NT2/D1 (cell line): ENCODE results near the gene CIB4.

Experiments
- DNase-seq: peaks from one replicate; pipeline ENCODE4 v3.0.0-alpha.2; 2011; ENCODE audit warnings: low read depth, low spot score
- H3K27me3 ChIP-seq: 2 replicates; pipeline ENCODE4 v1.6.0; 2011; ENCODE audit warnings: mild to moderate bottlenecking; ENCODE audit not compliant: insufficient read length, insufficient read depth
- H3K36me3 ChIP-seq: 2 replicates; pipeline ENCODE4 v1.6.1; 2011; ENCODE audit warnings: mild to moderate bottlenecking, low read length, mixed read lengths; ENCODE audit not compliant: insufficient read depth, insufficient read length
- H3K4me1 ChIP-seq: 2 replicates; pipeline ENCODE4 v1.5.1; 2011; ENCODE audit not compliant: insufficient read depth, insufficient read length
- H3K4me3 ChIP-seq: 2 replicates; pipeline ENCODE4 v1.5.1; 2011; ENCODE audit warnings: low read depth; ENCODE audit not compliant: insufficient read length
- H3K9ac ChIP-seq: 2 replicates; pipeline ENCODE4 v1.6.0; 2011; ENCODE audit warnings: low read depth; ENCODE audit not compliant: insufficient read length
- H3K9me3 ChIP-seq: 2 replicates; pipeline ENCODE4 v1.5.1; 2011; ENCODE audit warnings: mild to moderate bottlenecking, low read length; ENCODE audit not compliant: insufficient read depth
- SUZ12 ChIP-seq: IDR thresholded peaks from 2 replicates; pipeline ENCODE4 v1.6.1; 2011; ENCODE audit not compliant: insufficient read length, insufficient read depth; ENCODE audit errors: extremely low read depth
- YY1 ChIP-seq: IDR thresholded peaks from 2 replicates; pipeline ENCODE4 v1.6.1; 2011; ENCODE audit not compliant: insufficient read length, insufficient read depth
- ZNF274 ChIP-seq: IDR thresholded peaks from 2 replicates; pipeline ENCODE4 v1.6.1; 2011; ENCODE audit warnings: mild to moderate bottlenecking, low read depth, low read length

CIB4 gene

DNA sequence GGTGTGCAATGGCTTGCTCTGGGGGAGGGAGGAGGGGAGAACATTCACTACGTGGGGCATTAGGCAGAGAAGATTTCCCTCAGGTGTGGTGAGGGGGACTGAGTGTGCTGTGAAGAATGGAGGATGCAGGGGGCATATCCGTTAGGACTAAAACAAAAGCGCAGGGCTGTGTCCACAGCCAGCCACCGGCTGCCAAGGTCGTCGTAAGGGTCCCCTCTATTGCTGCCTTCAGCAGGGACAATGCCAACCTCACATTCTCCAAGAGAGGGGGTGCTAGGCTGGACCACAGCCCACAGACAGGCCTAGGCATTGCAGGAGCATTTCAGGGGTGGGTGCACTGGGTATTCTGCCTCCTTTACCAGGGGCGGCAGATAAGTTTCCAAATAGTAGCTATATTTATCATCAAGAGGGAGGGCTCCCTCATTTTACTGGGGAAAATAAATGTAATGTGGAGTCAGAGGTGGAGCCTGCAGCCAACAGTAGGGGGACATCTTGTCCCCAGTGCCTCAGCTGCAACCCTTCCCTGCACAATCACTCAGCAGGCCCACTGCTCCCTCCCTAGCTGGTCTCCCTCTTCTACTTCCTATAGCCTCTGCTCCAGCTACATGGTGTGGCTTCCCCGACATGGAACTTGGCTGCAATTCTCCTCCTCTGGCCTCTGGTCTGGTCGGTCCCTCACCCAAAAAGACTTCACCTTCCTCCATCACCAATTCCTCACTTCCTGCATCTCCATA is 88.4 kb downstream of the CIB4 start:
- H3K4me3 ChIP-seq, result no peak overlapping the region
- H3K9ac ChIP-seq, result no peak overlapping the region
- H3K4me1 ChIP-seq, result no peaks in the 10 kb centered on the region
- DNase-seq, result no peak
- H3K9me3 ChIP-seq, result no peaks in the 10 kb centered on the region
- TF ChIP-seq ZNF274, result no peak
- no peak for TF ChIP-seq SUZ12
- no peak for TF ChIP-seq YY1
- H3K36me3 ChIP-seq, result no peaks in the 10 kb centered on the region
- no peaks in the 10 kb centered on the region for H3K27me3 ChIP-seq

DNA sequence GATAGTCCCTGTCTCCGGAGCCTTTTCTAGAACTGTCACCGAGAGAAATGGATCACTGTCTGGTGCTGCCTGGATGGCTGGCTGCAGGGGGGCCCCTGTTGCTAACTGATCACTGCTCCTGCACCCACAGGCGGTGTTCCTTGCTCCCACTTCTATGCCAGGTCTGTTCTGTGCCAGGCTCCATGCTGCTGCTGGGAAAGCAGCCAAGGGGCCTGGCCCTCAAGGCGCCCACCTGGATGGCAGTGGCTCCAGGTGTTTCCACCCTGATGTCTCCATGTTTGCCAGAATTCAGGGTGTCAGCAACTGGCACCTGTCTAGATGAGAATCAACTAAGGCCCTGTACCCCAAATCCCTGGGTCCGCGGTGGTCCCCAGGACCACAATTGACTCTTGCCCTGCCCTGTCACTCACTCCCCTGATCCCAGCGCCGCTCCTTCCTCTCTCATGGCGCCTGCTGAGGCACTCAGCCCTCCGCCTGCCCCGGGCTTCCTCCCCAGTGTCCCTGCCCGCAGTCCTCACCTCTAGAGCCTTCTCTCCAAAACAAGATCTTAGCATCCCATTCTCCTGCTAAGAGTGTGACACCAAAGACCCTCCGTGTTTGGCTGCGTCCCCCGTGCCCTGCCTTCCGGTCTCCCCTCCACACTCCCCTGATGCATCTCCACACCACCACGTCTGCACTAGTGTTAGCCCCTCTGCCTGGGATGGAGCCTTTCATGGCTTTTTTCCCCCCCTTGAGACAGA is 90.7 kb downstream of the CIB4 start:
- Histone ChIP-seq H3K27me3 (no peaks in the 10 kb centered on the region), H3K4me1 (no peaks in the 10 kb centered on the region), H3K4me3 (no peak overlapping the region), H3K9me3 (no peaks in the 10 kb centered on the region), H3K9ac (no peak overlapping the region), H3K36me3 (no peaks in the 10 kb centered on the region)
- TF ChIP-seq SUZ12, result no peak
- TF ChIP-seq ZNF274, result no peak
- no peak for DNase-seq

DNA sequence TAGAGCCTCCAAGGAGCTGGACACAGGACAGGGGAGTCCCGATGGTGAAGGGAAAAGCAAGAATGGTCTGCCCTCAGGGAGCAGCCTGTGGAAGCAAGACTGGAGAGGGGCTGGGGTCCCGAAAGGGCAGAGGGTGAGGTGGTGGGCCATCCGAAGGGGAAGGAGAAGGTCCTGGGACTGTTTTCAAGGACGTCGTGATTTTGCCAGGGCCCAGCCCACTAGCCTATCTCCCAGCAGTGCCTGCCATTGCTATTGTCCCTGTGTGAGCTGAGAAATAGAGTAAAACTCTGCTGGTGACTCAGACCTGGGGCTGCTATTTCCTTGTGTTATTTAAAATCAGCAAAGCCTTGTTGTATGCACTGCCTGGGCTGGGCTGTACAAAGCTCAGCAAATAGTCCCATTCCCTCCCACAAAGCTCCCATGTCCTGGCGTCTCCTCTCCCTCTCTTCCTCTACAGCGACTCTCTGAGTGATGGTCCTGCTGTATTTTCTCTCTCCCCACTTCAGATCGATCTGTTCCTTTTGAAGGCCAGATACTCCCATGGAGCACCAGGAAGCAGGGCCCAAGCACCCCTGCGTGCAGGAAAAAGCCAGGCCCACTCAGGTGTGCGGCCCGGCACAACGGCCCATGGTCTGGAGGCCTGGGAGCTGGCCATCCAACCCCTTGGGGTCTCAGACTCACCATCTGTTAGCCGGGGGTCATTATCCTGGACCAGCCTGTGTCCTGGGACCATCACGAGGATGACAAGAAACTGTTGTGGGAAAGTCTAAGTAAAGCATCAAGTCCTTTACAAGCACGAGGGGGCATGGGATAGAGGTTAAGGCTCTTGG is 98.3 kb downstream of the CIB4 start:
- H3K9me3 ChIP-seq, result no peaks in the 10 kb centered on the region
- peaks cover 9% of the 10 kb centered on the region for H3K4me1 ChIP-seq
- peak; percentile 42 for DNase-seq
- no peak overlapping the region for H3K4me3 ChIP-seq
- H3K36me3 ChIP-seq, result no peaks in the 10 kb centered on the region
- H3K9ac ChIP-seq, result peak overlapping the region; percentile 21
- H3K27me3 ChIP-seq, result no peaks in the 10 kb centered on the region
- TF ChIP-seq SUZ12 (no peak), ZNF274 (no peak), YY1 (no peak)

DNA sequence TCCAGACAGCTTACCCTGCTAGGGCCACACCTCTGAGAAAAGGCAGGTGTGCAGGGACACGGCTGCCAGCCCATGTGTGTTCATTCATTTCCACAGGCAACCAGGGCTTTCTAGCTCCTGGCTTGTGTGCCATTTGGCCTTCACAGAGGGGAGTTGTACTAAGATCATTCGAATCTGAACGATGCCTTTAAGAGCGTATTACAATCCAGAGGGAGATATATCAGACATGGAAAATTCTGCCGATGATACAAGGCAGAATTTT is 99.0 kb downstream of the CIB4 start:
- no peak overlapping the region for H3K4me3 ChIP-seq
- TF ChIP-seq ZNF274 (no peak), SUZ12 (no peak), YY1 (no peak)
- peaks cover 9% of the 10 kb centered on the region for H3K4me1 ChIP-seq
- H3K27me3 ChIP-seq, result no peaks in the 10 kb centered on the region
- no peak overlapping the region for H3K9ac ChIP-seq
- DNase-seq, result no peak
- H3K9me3 ChIP-seq, result no peaks in the 10 kb centered on the region
- H3K36me3 ChIP-seq, result no peaks in the 10 kb centered on the region

DNA sequence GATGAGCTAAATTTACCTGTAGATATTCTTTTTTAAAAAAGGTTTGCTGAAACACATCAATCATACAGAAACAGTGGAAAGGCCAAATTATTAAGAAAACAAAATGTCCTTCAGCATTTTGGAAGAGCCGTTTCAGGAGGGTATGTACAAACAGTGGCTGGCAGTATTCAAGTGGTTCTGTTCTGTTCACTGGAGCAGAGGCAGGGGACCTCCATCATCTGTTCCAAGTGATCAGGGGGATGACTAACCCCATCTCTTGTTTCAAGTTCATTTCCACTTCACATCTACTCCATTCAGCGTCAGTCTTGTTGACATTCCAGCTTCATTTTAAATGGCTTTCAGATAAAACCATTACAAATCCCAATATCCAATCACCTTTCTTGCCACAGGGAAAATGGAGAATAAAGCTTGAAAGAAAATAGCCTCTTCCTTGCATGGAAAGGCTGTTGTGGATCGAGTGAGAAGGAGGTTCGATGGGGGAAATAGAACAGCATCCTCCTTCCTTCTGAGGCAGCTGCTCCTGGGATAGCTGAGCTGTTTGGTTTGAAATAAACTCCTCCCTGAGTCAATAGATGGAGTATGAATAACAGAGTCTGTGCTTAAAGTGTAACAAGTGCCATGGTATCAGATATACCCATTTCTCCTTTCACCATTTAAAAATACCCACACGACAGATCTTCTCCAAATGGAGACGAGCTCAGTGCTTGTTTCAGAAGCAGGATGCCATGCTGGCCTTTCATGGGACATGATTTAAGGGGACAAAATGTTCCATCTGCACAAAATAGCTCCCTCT is 99.6 kb downstream of the CIB4 start:
- DNase-seq, result no peak
- TF ChIP-seq ZNF274, result no peak
- TF ChIP-seq YY1, result no peak
- TF ChIP-seq SUZ12, result no peak
- H3K4me3 ChIP-seq, result no peak overlapping the region
- H3K36me3 ChIP-seq, result no peaks in the 10 kb centered on the region
- H3K9me3 ChIP-seq, result no peaks in the 10 kb centered on the region
- H3K27me3 ChIP-seq, result no peaks in the 10 kb centered on the region
- peaks cover 14% of the 10 kb centered on the region for H3K4me1 ChIP-seq
- H3K9ac ChIP-seq, result no peak overlapping the region

DNA sequence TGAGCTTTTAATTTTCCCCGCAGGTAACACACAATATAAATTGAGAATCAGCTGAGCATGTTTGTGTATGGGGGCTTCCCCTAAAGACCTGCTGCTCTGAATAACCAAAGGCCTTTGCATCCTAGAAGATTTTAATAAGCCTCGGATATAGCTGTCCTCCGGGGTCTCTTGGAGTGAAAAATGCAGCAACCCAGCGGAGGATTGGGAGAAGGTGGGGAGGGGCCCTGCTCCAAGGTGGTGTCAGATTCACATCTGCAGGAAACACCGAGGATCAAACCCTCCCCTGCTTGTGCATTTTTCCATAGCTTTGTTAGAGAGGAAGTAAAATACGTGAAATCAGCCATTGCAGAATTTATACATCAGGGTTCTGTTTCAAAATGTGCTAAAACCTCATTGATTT is 100.2 kb downstream of the CIB4 start:
- no peaks in the 10 kb centered on the region for H3K27me3 ChIP-seq
- no peak overlapping the region for H3K4me3 ChIP-seq
- no peak for DNase-seq
- no peaks in the 10 kb centered on the region for H3K9me3 ChIP-seq
- TF ChIP-seq SUZ12 (no peak), YY1 (no peak)
- H3K4me1 ChIP-seq, result peaks cover 14% of the 10 kb centered on the region
- H3K9ac ChIP-seq, result no peak overlapping the region
- H3K36me3 ChIP-seq, result no peaks in the 10 kb centered on the region

DNA sequence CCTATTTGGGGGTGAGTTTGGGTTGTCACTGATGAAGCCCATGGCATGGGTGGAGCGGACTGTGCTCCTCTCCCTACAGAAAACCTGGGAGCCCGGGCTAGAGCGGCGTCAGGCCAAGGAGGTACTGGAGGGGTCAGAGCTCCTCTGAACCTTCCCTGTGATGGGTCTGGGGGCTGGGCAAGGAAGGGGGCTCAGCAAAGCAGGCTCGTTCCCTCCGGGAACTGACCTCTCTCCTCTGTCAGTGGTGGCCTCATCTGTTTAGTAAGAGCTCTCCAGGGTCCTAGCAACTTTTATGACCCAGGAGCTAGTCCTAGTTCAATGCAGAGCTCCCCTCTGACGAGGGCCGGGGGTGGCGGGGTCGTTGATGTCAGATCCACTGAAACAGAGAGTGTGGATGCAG is 100.9 kb downstream of the CIB4 start:
- DNase-seq, result no peak
- H3K4me1 ChIP-seq, result peaks cover 15% of the 10 kb centered on the region
- no peaks in the 10 kb centered on the region for H3K36me3 ChIP-seq
- H3K4me3 ChIP-seq, result no peak overlapping the region
- no peak overlapping the region for H3K9ac ChIP-seq
- H3K27me3 ChIP-seq, result no peaks in the 10 kb centered on the region
- TF ChIP-seq ZNF274, result no peak
- TF ChIP-seq YY1, result no peak
- TF ChIP-seq SUZ12, result no peak
- no peaks in the 10 kb centered on the region for H3K9me3 ChIP-seq
